Small intestine (tissue), 7 donors: ENCODE measurements around the gene SUPT4H1. TPM values are rescaled to one million over a fixed set of nuclear protein-coding genes. Genes with fewer than 3 reads are reported as not detected.

ENCODE experiments used
- DNase-seq, 2 donors: peaks; one replicate each; pipeline versions ENCODE4 v3.0.0 to v3.0.0-alpha.2; 2013
- FAIRE-seq: peaks from 2 replicates; lab custom pipeline; 2012; peaks lifted over from hg19 to GRCh38; lab: Jason Lieb, UNC
- H3K27ac ChIP-seq, 3 donors: one replicate each; pipeline ENCODE4 v1.5.1; 2013; ENCODE audit warnings: low read length in 2 of 3, mild to moderate bottlenecking in 2 of 3, control low read depth in 1 of 3, inconsistent platforms in 1 of 3, low read depth in 1 of 3, moderate library complexity in 1 of 3
- H3K27me3 ChIP-seq, 3 donors: one replicate each; pipeline ENCODE4 v1.6.1; 2013; ENCODE audit warnings: low read length in 3 of 3, inconsistent platforms in 1 of 3; ENCODE audit not compliant: control insufficient read depth in 3 of 3, insufficient read depth in 3 of 3
- H3K36me3 ChIP-seq, 3 donors: one replicate each; pipeline ENCODE4 v1.6.1; 2013; ENCODE audit warnings: low read length in 3 of 3, inconsistent platforms in 1 of 3, low read depth in 1 of 3, mild to moderate bottlenecking in 1 of 3, moderate library complexity in 1 of 3; ENCODE audit not compliant: control insufficient read depth in 3 of 3, insufficient read depth in 2 of 3
- H3K4me1 ChIP-seq, 3 donors: one replicate each; pipeline ENCODE4 v1.6.1; 2013; ENCODE audit warnings: low read length in 2 of 3, inconsistent platforms in 1 of 3, low read depth in 1 of 3, mild to moderate bottlenecking in 1 of 3, moderate library complexity in 1 of 3; ENCODE audit not compliant: control insufficient read depth in 3 of 3, insufficient read depth in 2 of 3
- H3K4me3 ChIP-seq, 3 donors: one replicate each; pipeline ENCODE4 v1.5.1; 2013; ENCODE audit warnings: low read length in 3 of 3, control low read depth in 1 of 3, inconsistent platforms in 1 of 3, low read depth in 1 of 3, mild to moderate bottlenecking in 1 of 3, moderate library complexity in 1 of 3
- H3K9me3 ChIP-seq, 2 donors: one replicate each; pipeline ENCODE4 v1.6.1; 2013; ENCODE audit warnings: low read depth in 1 of 2, low read length in 1 of 2; ENCODE audit not compliant: control insufficient read depth in 2 of 2, insufficient read depth in 1 of 2
- WGBS, 3 donors: extraction: QIAGEN DNeasy Blood & Tissue Kit; methylation state at CpG; one replicate each; pipeline ENCODE4 v1.1.7; 2013; 5-methylcytosine and 5-hydroxymethylcytosine counted together
- polyA plus RNA-seq, 4 donors: library from polyadenylated mRNA; stranded (reverse) in 3 of 4; unstranded in 1 of 4; fragments of 200-250 nt in 3 of 4; fragments of 120-200 nt in 1 of 4; gene quantifications; one replicate each; pipeline versions ENCODE4 v1.2.1 to v1.2.3, GENCODE V29; 2013
- donor health status: healthy with polysubstance abuse.
- donor health status: control.
- donor health status: control.
- donor health status: Bipolar disorder and iron deficiency.
- donor health status: healthy.

The SUPT4H1 gene
- polyA plus RNA-seq, 4 donors: 70.3 to 102 (median 79.7) TPM

- WGBS, 3 donors: 94 to 98% (median 97%) methylated on average over 4 of the region's 4 CpGs
- H3K4me1 ChIP-seq: peaks cover 0 to 6% (median 0%) of the 10 kb centered on the region in 3 donors
- H3K27me3 ChIP-seq: no peaks in the 10 kb centered on the region
- FAIRE-seq (no peak), DNase-seq (no peak)
- no peak overlapping the region for H3K27ac ChIP-seq
- peaks cover 0 to 2% (median 0%) of the 10 kb centered on the region in 3 donors for H3K36me3 ChIP-seq
- H3K4me3 ChIP-seq: no peak overlapping the region
- H3K9me3 ChIP-seq: no peaks in the 10 kb centered on the region
Measured at GRCh38 chr17:58315750-58316149, 36.3 kb downstream of the SUPT4H1 start.

DNA sequence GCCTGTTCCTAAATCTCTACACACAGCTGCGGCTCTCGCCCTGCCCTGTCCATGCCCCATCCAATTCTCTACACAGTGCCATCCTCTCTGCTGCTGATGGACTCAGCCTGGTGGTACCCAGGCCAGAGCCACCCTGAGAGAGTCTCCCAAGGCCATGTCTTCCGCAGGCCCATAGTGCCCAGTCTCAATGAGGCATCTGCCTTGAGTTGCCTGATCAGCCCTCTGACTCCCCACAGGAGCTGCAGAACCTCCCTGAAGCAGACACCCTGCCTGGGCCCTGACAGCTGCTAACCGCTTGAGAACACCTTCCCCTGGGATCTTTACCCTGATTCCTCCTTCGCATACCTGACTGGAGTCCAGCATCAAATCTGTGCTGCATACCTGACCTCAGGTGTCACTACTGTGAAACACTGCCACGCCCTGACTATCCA, 36.7 kb downstream of the SUPT4H1 start:
- H3K27me3 ChIP-seq: no peaks in the 10 kb centered on the region
- FAIRE-seq: no peak
- peaks cover 0 to 2% (median 0%) of the 10 kb centered on the region in 3 donors for H3K36me3 ChIP-seq
- H3K4me3 ChIP-seq: no peak overlapping the region
- H3K27ac ChIP-seq: no peak overlapping the region
- no peaks in the 10 kb centered on the region for H3K9me3 ChIP-seq
- H3K4me1 ChIP-seq: peaks cover 0 to 6% (median 0%) of the 10 kb centered on the region in 3 donors
- no peak for DNase-seq
- 90 to 93% (median 91%) methylated on average over 6 of the region's 6 CpGs for WGBS, 3 donors

DNA sequence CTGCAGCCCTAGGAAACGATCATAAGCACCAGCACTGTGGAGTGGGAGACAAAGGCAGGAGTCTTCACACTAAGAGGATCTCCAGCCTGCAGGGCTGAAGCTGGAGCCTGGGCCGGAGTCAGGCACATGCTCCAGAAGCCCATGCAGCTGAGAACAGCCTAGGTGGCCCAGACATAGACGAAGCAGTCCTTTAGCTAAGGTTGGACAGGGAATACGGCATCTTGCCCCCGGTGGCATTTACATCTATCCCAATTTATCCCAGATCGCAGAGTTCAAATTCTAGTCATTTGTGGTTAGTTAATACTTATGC, 37.3 kb downstream of the SUPT4H1 start:
- peaks cover 0 to 2% (median 0%) of the 10 kb centered on the region in 3 donors for H3K36me3 ChIP-seq
- H3K4me1 ChIP-seq: peaks cover 0 to 6% (median 0%) of the 10 kb centered on the region in 3 donors
- H3K27ac ChIP-seq: no peak overlapping the region
- no peak overlapping the region for H3K4me3 ChIP-seq
- FAIRE-seq (no peak), DNase-seq (no peak)
- 91 to 93% (median 93%) methylated on average over 6 of the region's 6 CpGs for WGBS, 3 donors
- H3K9me3 ChIP-seq: no peaks in the 10 kb centered on the region
- H3K27me3 ChIP-seq: no peaks in the 10 kb centered on the region

- Histone ChIP-seq H3K36me3 (peaks cover 0 to 2% (median 0%) of the 10 kb centered on the region in 3 donors), H3K4me3 (no peak overlapping the region), H3K9me3 (no peaks in the 10 kb centered on the region), H3K27me3 (no peaks in the 10 kb centered on the region), H3K27ac (no peak overlapping the region), H3K4me1 (peaks cover 0 to 6% (median 0%) of the 10 kb centered on the region in 3 donors)
- DNase-seq (no peak), FAIRE-seq (no peak)
- WGBS, 3 donors: 70 to 90% (median 78%) methylated on average over 7 of the region's 7 CpGs
Measured at GRCh38 chr17:58313815-58314705, 37.9 kb downstream of the SUPT4H1 start.

- Histone ChIP-seq H3K4me3 (no peak overlapping the region), H3K36me3 (peaks cover 0 to under 1% (median 0%) of the 10 kb centered on the region in 3 donors), H3K27ac (no peak overlapping the region), H3K4me1 (peaks cover 0 to 4% (median 0%) of the 10 kb centered on the region in 3 donors), H3K9me3 (no peaks in the 10 kb centered on the region), H3K27me3 (no peaks in the 10 kb centered on the region)
- DNase-seq (no peak), FAIRE-seq (no peak)
- WGBS, 3 donors: 63 to 69% (median 63%) methylated on average over 1 of the region's 1 CpG
Measured at GRCh38 chr17:58312829-58313228, 39.2 kb downstream of the SUPT4H1 start.

DNA sequence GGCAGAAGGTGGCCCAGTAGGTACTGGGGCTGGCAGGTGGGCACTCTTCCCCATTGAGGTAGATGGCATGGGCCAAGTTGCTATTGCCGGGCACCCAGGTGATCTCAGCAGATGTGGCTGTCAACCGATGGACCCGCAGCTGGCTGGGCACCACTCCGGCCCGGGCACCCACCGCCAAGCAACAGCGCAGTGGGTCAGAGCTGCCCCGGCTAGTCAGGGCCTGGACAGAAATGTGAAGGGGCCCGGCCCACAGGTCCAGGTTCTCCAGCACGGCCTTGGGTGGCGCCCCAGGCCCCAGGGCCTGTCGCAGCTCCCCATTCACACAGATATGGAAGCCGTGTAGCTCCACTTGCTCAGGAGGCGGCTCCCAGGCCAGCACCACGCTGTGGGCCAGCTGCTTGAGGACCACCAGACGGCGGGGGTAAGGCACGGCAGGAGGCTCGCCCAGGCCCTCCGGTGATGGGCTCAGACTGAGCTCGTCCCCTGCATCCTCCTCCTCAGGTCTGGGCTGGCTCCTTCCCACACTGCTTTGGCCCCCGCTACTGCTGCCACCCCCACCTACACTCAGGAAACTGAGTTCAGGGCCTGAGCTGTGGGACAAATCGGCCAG, 39.9 kb downstream of the SUPT4H1 start:
- no peak overlapping the region for H3K27ac ChIP-seq
- no peaks in the 10 kb centered on the region for H3K36me3 ChIP-seq
- H3K4me1 ChIP-seq: no peaks in the 10 kb centered on the region
- no peaks in the 10 kb centered on the region for H3K27me3 ChIP-seq
- no peaks in the 10 kb centered on the region for H3K9me3 ChIP-seq
- no peak overlapping the region for H3K4me3 ChIP-seq
- 91 to 95% (median 92%) methylated on average over 21 to 23 of the region's 23 CpGs for WGBS, 3 donors
- FAIRE-seq (no peak), DNase-seq (no peak)

DNA sequence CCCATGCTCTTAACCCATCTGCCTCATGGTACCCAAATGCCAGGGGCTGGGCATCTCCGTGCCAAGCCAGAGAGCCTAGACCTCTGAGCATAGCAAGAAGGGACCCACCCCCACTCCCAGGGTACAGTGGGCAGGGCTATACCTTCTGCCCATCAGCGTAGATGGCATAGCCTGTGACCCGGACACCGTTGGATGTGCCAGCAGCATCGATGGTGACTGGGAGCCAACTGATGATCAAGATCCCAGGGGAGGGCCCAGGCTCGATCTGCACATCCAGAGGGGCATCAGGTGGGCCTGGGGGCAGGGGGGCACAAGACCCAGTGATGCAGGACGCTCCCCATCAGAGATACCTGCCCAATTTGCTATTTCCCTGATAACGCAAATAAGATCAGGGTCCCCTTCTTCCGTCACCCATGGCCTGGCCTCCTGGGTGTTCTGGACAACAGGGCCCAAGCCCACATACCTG, 40.5 kb downstream of the SUPT4H1 start:
- Histone ChIP-seq H3K4me3 (no peak overlapping the region), H3K27ac (no peak overlapping the region), H3K9me3 (no peaks in the 10 kb centered on the region), H3K4me1 (no peaks in the 10 kb centered on the region), H3K27me3 (no peaks in the 10 kb centered on the region), H3K36me3 (no peaks in the 10 kb centered on the region)
- WGBS, 3 donors: 93 to 97% (median 94%) methylated on average over 9 of the region's 9 CpGs
- no peak for DNase-seq
- FAIRE-seq: no peak

DNA sequence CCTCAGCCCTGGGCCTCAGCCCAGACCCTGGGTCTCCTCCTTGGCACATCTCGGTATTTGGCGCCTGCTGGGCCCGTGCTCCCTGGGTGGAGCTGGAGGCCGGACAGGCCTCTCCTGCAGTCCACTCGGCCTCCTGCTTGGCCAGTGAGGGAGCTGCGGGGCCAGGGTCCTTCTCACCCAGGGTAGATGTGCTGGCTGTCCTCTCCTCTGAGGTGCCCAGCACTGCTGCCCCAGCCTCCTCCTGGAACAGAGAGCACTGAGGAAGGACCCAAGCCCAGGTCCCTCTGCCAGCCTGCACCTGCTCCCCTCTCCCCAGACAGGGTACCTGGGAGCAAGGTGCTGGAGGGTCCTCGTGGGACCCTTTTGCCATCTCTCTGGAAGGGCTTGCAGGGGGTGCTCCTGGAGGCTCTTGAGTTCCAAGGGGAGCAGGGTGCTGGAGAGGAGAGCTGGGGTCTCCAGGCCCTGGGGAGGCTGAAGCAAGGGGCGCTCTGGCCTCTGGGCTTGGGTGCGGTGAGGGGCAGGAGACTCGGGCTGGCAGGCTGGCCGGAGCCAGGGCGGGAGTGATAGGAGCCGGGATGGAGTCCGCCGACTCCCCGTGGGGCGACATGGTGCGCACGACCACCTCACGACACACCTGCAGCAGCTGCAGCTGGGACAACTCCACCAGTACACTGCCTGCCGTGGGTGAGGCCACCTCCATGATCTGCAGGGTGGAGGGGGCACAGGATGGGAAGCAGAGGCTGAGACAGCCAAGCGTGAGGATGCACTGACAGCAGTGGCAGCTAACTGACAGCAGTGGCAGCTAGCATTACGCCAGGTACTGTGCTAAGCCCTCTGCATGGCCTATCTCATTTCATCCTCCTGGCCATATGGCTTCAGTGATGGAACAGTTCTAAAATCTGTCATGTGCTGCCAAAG, 41.2 kb downstream of the SUPT4H1 start:
- WGBS, 3 donors: 88 to 93% (median 92%) methylated on average over 23 of the region's 23 CpGs

More for the DNA sequence above, 41.2 kb downstream of the SUPT4H1 start:
- Histone ChIP-seq H3K27ac (no peak overlapping the region), H3K36me3 (no peaks in the 10 kb centered on the region), H3K9me3 (no peaks in the 10 kb centered on the region), H3K4me3 (no peak overlapping the region), H3K4me1 (no peaks in the 10 kb centered on the region), H3K27me3 (no peaks in the 10 kb centered on the region)
- FAIRE-seq (no peak), DNase-seq (no peak)
